SK-N-SH treated with all-trans-retinoic acid at 6 μM for 48 hours (cell line): ENCODE measurements around the gene DDAH1.

Experiments
- ATAC-seq: fragments of 200-7000 bp; cut with Tn5 transposase; 3 replicates; pipeline ENCODE4 v1.9.1; 2020; ENCODE audit warnings: mild to moderate bottlenecking, moderate library complexity
- ARNTL ChIP-seq: fragments of 450-650 bp; formaldehyde crosslinking; IDR thresholded peaks from 2 replicates; pipeline ENCODE4 v1.5.0; 2020; ENCODE audit warnings: low read depth, mild to moderate bottlenecking, moderate library complexity, borderline replicate concordance
- BACH2 ChIP-seq: fragments of 250-450 bp; sonication (Bioruptor Pico); IDR thresholded peaks from 2 replicates; pipeline ENCODE4 v1.9.0; 2021; ENCODE audit warnings: mild to moderate bottlenecking, borderline replicate concordance
- CREB5 ChIP-seq: fragments of 250-450 bp; sonication (Bioruptor Pico); IDR thresholded peaks from 2 replicates; pipeline ENCODE4 v1.5.1; 2020; ENCODE audit warnings: low read depth, mild to moderate bottlenecking, moderate library complexity
- CSDC2 ChIP-seq: fragments of 250-450 bp; sonication (Bioruptor Pico); IDR thresholded peaks from 2 replicates; pipeline ENCODE4 v1.5.0; 2020; ENCODE audit warnings: mild to moderate bottlenecking, moderate library complexity
- ESRRG ChIP-seq: fragments of 250-450 bp; sonication (Bioruptor Pico); IDR thresholded peaks from 2 replicates; pipeline ENCODE4 v1.6.1; 2021; ENCODE audit warnings: mild to moderate bottlenecking
- GLIS3 ChIP-seq: fragments of 250-450 bp; sonication (Bioruptor Pico); IDR thresholded peaks from 2 replicates; pipeline ENCODE4 v1.5.0; 2020; ENCODE audit warnings: mild to moderate bottlenecking, moderate library complexity
- ISL1 ChIP-seq: fragments of 250-450 bp; sonication (Bioruptor Pico); IDR thresholded peaks from 2 replicates; pipeline ENCODE4 v2.1.2; 2022; ENCODE audit warnings: mild to moderate bottlenecking, moderate library complexity
- OSR1 ChIP-seq: fragments of 250-450 bp; sonication (Bioruptor Pico); IDR thresholded peaks from 2 replicates; pipeline ENCODE4 v1.8.0; 2022; ENCODE audit warnings: moderate library complexity, mild to moderate bottlenecking, inconsistent platforms
- PATZ1 ChIP-seq: fragments of 250-450 bp; sonication (Bioruptor Pico); IDR thresholded peaks from 2 replicates; pipeline ENCODE4 v1.8.0; 2020; ENCODE audit warnings: mild to moderate bottlenecking, moderate library complexity, borderline replicate concordance
- POU6F1 ChIP-seq: fragments of 250-450 bp; sonication (Bioruptor Pico); IDR thresholded peaks from 2 replicates; pipeline ENCODE4 v1.8.0; 2021; ENCODE audit warnings: low read depth, mild to moderate bottlenecking, moderate library complexity, borderline replicate concordance
- PPARA ChIP-seq: fragments of 250-450 bp; sonication (Bioruptor Pico); IDR thresholded peaks from 2 replicates; pipeline ENCODE4 v1.5.0; 2020; ENCODE audit warnings: mild to moderate bottlenecking, borderline replicate concordance
- RARB ChIP-seq: fragments of 250-450 bp; sonication (Bioruptor Pico); IDR thresholded peaks from 2 replicates; pipeline ENCODE4 v1.8.0; 2021; ENCODE audit warnings: mild to moderate bottlenecking, moderate library complexity
- TCF4 ChIP-seq: fragments of 250-450 bp; sonication (Bioruptor Pico); IDR thresholded peaks from 2 replicates; pipeline ENCODE4 v1.8.0; 2021; ENCODE audit warnings: mild to moderate bottlenecking, moderate library complexity, borderline replicate concordance
- TOX ChIP-seq: fragments of 250-450 bp; sonication (Bioruptor Pico); IDR thresholded peaks from 2 replicates; pipeline ENCODE4 v1.8.0; 2021; ENCODE audit warnings: mild to moderate bottlenecking, moderate library complexity, borderline replicate concordance
- ZC3H10 ChIP-seq: fragments of 250-450 bp; sonication (Bioruptor Pico); IDR thresholded peaks from 2 replicates; pipeline ENCODE4 v1.5.1; 2021; ENCODE audit warnings: mild to moderate bottlenecking, moderate library complexity
- ZFP3 ChIP-seq: fragments of 250-450 bp; sonication (Bioruptor Pico); IDR thresholded peaks from 2 replicates; pipeline ENCODE4 v1.5.0; 2020; ENCODE audit warnings: mild to moderate bottlenecking, moderate library complexity
- ZFP30 ChIP-seq: fragments of 450-650 bp; formaldehyde crosslinking; IDR thresholded peaks from 2 replicates; pipeline ENCODE4 v1.5.0; 2022; ENCODE audit warnings: mild to moderate bottlenecking, moderate library complexity
- ZNF565 ChIP-seq: fragments of 450-650 bp; formaldehyde crosslinking; conservative IDR thresholded peaks from 2 replicates; pipeline ENCODE4 v1.5.0; 2020; ENCODE audit warnings: low read depth, mild to moderate bottlenecking, moderate library complexity
- ZNF70 ChIP-seq: fragments of 450-650 bp; formaldehyde crosslinking; IDR thresholded peaks from 2 replicates; pipeline ENCODE4 v1.5.0; 2020; ENCODE audit warnings: mild to moderate bottlenecking, moderate library complexity
- ZNF8 ChIP-seq: fragments of 450-650 bp; formaldehyde crosslinking; IDR thresholded peaks from 2 replicates; pipeline ENCODE4 v1.5.0; 2020; ENCODE audit warnings: mild to moderate bottlenecking, moderate library complexity
- TF ChIP-seq, protein P1 (sequence below): fragments of 250-450 bp; sonication (Bioruptor Pico); IDR thresholded peaks from 2 replicates; pipeline ENCODE4 v1.5.1; 2021; ENCODE audit warnings: mild to moderate bottlenecking, moderate library complexity

The DDAH1 gene

GRCh38 chr1:85358702-85359438 lies 106.1 kb downstream of the DDAH1 start:
- no peak for TF ChIP-seq ESRRG (CRISPR knock-in tag)
- TF ChIP-seq RARB (CRISPR knock-in tag): no peak
- no peak for TF ChIP-seq PPARA
- no peak for TF ChIP-seq CREB5
- TF ChIP-seq ZC3H10 (CRISPR knock-in tag): no peak
- no peak for TF ChIP-seq PATZ1 (CRISPR knock-in tag)
- no peak for TF ChIP-seq ISL1
- TF ChIP-seq TCF4 (CRISPR knock-in tag): no peak
- TF ChIP-seq ARNTL (CRISPR knock-in tag): no peak
- no peak for TF ChIP-seq ZFP3 (CRISPR knock-in tag)
- no peak for TF ChIP-seq POU6F1
- no peak for TF ChIP-seq TOX (CRISPR knock-in tag)
- TF ChIP-seq, protein P1, sequence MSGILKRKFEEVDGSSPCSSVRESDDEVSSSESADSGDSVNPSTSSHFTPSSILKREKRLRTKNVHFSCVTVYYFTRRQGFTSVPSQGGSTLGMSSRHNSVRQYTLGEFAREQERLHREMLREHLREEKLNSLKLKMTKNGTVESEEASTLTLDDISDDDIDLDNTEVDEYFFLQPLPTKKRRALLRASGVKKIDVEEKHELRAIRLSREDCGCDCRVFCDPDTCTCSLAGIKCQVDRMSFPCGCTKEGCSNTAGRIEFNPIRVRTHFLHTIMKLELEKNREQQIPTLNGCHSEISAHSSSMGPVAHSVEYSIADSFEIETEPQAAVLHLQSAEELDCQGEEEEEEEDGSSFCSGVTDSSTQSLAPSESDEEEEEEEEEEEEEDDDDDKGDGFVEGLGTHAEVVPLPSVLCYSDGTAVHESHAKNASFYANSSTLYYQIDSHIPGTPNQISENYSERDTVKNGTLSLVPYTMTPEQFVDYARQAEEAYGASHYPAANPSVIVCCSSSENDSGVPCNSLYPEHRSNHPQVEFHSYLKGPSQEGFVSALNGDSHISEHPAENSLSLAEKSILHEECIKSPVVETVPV (CRISPR knock-in tag): no peak
- no peak for TF ChIP-seq ZNF565 (CRISPR knock-in tag)
- TF ChIP-seq OSR1: no peak
- TF ChIP-seq ZNF8 (CRISPR knock-in tag): no peak
- TF ChIP-seq ZFP30: no peak
- no peak for TF ChIP-seq CSDC2 (CRISPR knock-in tag)
- ATAC-seq: no peak; the same call in 2 of the 3 replicates

DNA sequence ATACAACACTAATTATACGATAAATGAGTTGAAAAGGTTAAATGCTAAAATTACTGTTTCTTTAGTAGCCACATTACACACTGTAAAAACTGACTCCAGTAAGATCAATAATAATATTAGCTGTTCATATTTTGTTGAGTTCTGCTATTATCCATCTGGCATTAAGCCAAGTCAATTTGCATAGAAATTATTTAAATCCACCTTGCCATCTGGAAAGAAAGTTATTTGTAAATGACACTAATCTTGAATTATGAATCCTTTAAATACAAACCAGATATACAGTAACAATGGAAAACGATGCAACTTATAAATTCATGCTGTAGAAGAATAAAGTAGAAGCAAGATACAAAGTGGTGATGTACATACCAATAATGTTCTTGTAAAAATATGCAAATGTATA lies 107.1 kb downstream of the DDAH1 start:
- no peak for ATAC-seq
- TF ChIP-seq GLIS3 (no peak), ZNF565 (CRISPR knock-in tag) (no peak), PPARA (no peak), ARNTL (CRISPR knock-in tag) (no peak), ESRRG (CRISPR knock-in tag) (no peak), PATZ1 (CRISPR knock-in tag) (no peak), RARB (CRISPR knock-in tag) (no peak), OSR1 (no peak), ZC3H10 (CRISPR knock-in tag) (no peak)

- no peak for ATAC-seq
- TF ChIP-seq ZNF70 (CRISPR knock-in tag): no peak
These were observed 108.8 kb downstream of the DDAH1 start for GRCh38 chr1:85356130-85356529.

- no peak for ATAC-seq
- no peak for TF ChIP-seq ESRRG (CRISPR knock-in tag)
- no peak for TF ChIP-seq ZNF70 (CRISPR knock-in tag)
- TF ChIP-seq RARB (CRISPR knock-in tag): no peak
- TF ChIP-seq ZNF8 (CRISPR knock-in tag): no peak
- no peak for TF ChIP-seq BACH2 (CRISPR knock-in tag)
- TF ChIP-seq ZC3H10 (CRISPR knock-in tag): no peak
- TF ChIP-seq GLIS3: no peak
- no peak for TF ChIP-seq OSR1
- TF ChIP-seq ARNTL (CRISPR knock-in tag): no peak
These were observed 112.9 kb downstream of the DDAH1 start for GRCh38 chr1:85352055-85352454.
